Measurements from ENCODE around the gene SLC24A3.

The SLC24A3 gene

GRCh38 chr20:19565736-19566135 is 353.3 kb downstream of the SLC24A3 start:
- FAIRE-seq: no peak

GRCh38 chr20:19566226-19566945 is 353.9 kb downstream of the SLC24A3 start:
- FAIRE-seq: no peak

GRCh38 chr20:19568128-19568527 is 355.7 kb downstream of the SLC24A3 start:
- no peak for FAIRE-seq

GRCh38 chr20:19571996-19572395 is 359.6 kb downstream of the SLC24A3 start:
- FAIRE-seq: no peak

GRCh38 chr20:19577692-19578091 is 365.2 kb downstream of the SLC24A3 start:
- FAIRE-seq: no peak

- no peak for FAIRE-seq
These were observed 370.3 kb downstream of the SLC24A3 start for GRCh38 chr20:19582782-19583181.

- no peak for FAIRE-seq
These were observed 371.2 kb downstream of the SLC24A3 start for GRCh38 chr20:19583532-19584175.

GRCh38 chr20:19588241-19588640 is 375.8 kb downstream of the SLC24A3 start:
- FAIRE-seq: no peak

GRCh38 chr20:19588732-19589131 is 376.3 kb downstream of the SLC24A3 start:
- FAIRE-seq: no peak

GRCh38 chr20:19589787-19590362 is 377.4 kb downstream of the SLC24A3 start:
- no peak for FAIRE-seq

- FAIRE-seq: no peak
These were observed 377.9 kb downstream of the SLC24A3 start for GRCh38 chr20:19590382-19590781.

GRCh38 chr20:19593762-19594161 is 381.3 kb downstream of the SLC24A3 start:
- FAIRE-seq: no peak

GRCh38 chr20:19594896-19595295 is 382.5 kb downstream of the SLC24A3 start:
- FAIRE-seq: no peak

- no peak for FAIRE-seq
These were observed 385.8 kb downstream of the SLC24A3 start for GRCh38 chr20:19598117-19598850.

- FAIRE-seq: no peak
These were observed 386.8 kb downstream of the SLC24A3 start for GRCh38 chr20:19599200-19599599.

- FAIRE-seq: no peak
These were observed 387.6 kb downstream of the SLC24A3 start for GRCh38 chr20:19600042-19600441.

- FAIRE-seq: no peak
These were observed 388.8 kb downstream of the SLC24A3 start for GRCh38 chr20:19601126-19601810.

- no peak for FAIRE-seq
These were observed 390.4 kb downstream of the SLC24A3 start for GRCh38 chr20:19602675-19603375.

GRCh38 chr20:19603376-19603750 is 390.9 kb downstream of the SLC24A3 start:
- no peak for FAIRE-seq

GRCh38 chr20:19605786-19606485 is 393.5 kb downstream of the SLC24A3 start:
- no peak for FAIRE-seq

- FAIRE-seq: no peak
These were observed 397.3 kb downstream of the SLC24A3 start for GRCh38 chr20:19609642-19610223.
